Measurements from ENCODE around the gene ZCCHC4. TPM values are rescaled to one million over a fixed set of nuclear protein-coding genes. Genes with fewer than 3 reads are reported as not detected.
"Not testable (repeated sequence)": the region's sequence is repeated elsewhere in the genome, so short reads cannot be mapped to it uniquely, and the experiment has no call there.

The ZCCHC4 gene
- total RNA-seq, 1 experiment from 2014 or later = 6.7 TPM

- Histone ChIP-seq H3K27me3 (no peaks in the 10 kb centered on the region), H3K9me3 (no peaks in the 10 kb centered on the region), H3K4me3 (no peak overlapping the region), H3K36me3 (no peaks in the 10 kb centered on the region)
- no peak for DNase-seq
Observed at GRCh38 chr4:25310066-25310802, 2.3 kb upstream of the ZCCHC4 start.

GRCh38 chr4:25310803-25311166, 1.8 kb upstream of the ZCCHC4 start:
- no peaks in the 10 kb centered on the region for H3K36me3 ChIP-seq
- H3K27me3 ChIP-seq = no peaks in the 10 kb centered on the region
- DNase-seq = no peak
- H3K9me3 ChIP-seq = no peaks in the 10 kb centered on the region
- no peak overlapping the region for H3K4me3 ChIP-seq

GRCh38 chr4:25313201-25313895, 774 bp downstream of the ZCCHC4 start:
- no peaks in the 10 kb centered on the region for H3K27me3 ChIP-seq
- H3K4me3 ChIP-seq = peak overlapping the region; percentile 86
- H3K9me3 ChIP-seq = no peaks in the 10 kb centered on the region
- no peaks in the 10 kb centered on the region for H3K36me3 ChIP-seq
- DNase-seq = no peak

GRCh38 chr4:25320336-25320735, 7.8 kb downstream of the ZCCHC4 start:
- Histone ChIP-seq H3K27me3 (no peaks in the 10 kb centered on the region), H3K9me3 (no peaks in the 10 kb centered on the region), H3K4me3 (no peak overlapping the region), H3K36me3 (no peaks in the 10 kb centered on the region)
- no peak for DNase-seq

GRCh38 chr4:25320773-25321172, 8.2 kb downstream of the ZCCHC4 start:
- no peak overlapping the region for H3K4me3 ChIP-seq
- H3K9me3 ChIP-seq = no peaks in the 10 kb centered on the region
- no peaks in the 10 kb centered on the region for H3K27me3 ChIP-seq
- DNase-seq = no peak
- H3K36me3 ChIP-seq = no peaks in the 10 kb centered on the region

- no peak for DNase-seq
- H3K9me3 ChIP-seq = no peaks in the 10 kb centered on the region
- no peaks in the 10 kb centered on the region for H3K27me3 ChIP-seq
- no peaks in the 10 kb centered on the region for H3K36me3 ChIP-seq
- H3K4me3 ChIP-seq = no peak overlapping the region
Observed at GRCh38 chr4:25321703-25322102, 9.1 kb downstream of the ZCCHC4 start.

GRCh38 chr4:25328463-25328862, 15.9 kb downstream of the ZCCHC4 start:
- H3K36me3 ChIP-seq, DNase-seq, H3K27me3 ChIP-seq, H3K9me3 ChIP-seq, H3K4me3 ChIP-seq: not testable (repeated sequence)

- Histone ChIP-seq H3K27me3 (no peaks in the 10 kb centered on the region), H3K9me3 (no peaks in the 10 kb centered on the region), H3K4me3 (no peak overlapping the region), H3K36me3 (no peaks in the 10 kb centered on the region)
- DNase-seq = no peak
Observed at GRCh38 chr4:25330335-25330734, 17.8 kb downstream of the ZCCHC4 start.

GRCh38 chr4:25330905-25331808, 18.6 kb downstream of the ZCCHC4 start:
- no peak overlapping the region for H3K4me3 ChIP-seq
- no peaks in the 10 kb centered on the region for H3K9me3 ChIP-seq
- H3K36me3 ChIP-seq = no peaks in the 10 kb centered on the region
- DNase-seq = no peak
- no peaks in the 10 kb centered on the region for H3K27me3 ChIP-seq

GRCh38 chr4:25343671-25344070, 31.1 kb downstream of the ZCCHC4 start:
- Histone ChIP-seq H3K36me3 (no peaks in the 10 kb centered on the region), H3K27me3 (no peaks in the 10 kb centered on the region), H3K4me3 (no peak overlapping the region), H3K9me3 (no peaks in the 10 kb centered on the region)
- no peak for DNase-seq

- DNase-seq = no peak
- Histone ChIP-seq H3K9me3 (no peaks in the 10 kb centered on the region), H3K36me3 (no peaks in the 10 kb centered on the region), H3K4me3 (no peak overlapping the region), H3K27me3 (no peaks in the 10 kb centered on the region)
Observed at GRCh38 chr4:25345744-25346143, 33.2 kb downstream of the ZCCHC4 start.

- H3K27me3 ChIP-seq = no peaks in the 10 kb centered on the region
- H3K36me3 ChIP-seq = no peaks in the 10 kb centered on the region
- no peak overlapping the region for H3K4me3 ChIP-seq
- H3K9me3 ChIP-seq = no peaks in the 10 kb centered on the region
- no peak for DNase-seq
Observed at GRCh38 chr4:25346913-25347312, 34.3 kb downstream of the ZCCHC4 start.

- Histone ChIP-seq H3K27me3 (no peaks in the 10 kb centered on the region), H3K9me3 (no peaks in the 10 kb centered on the region), H3K4me3 (no peak overlapping the region), H3K36me3 (no peaks in the 10 kb centered on the region)
- no peak for DNase-seq
Observed at GRCh38 chr4:25347473-25347872, 34.9 kb downstream of the ZCCHC4 start.

- Histone ChIP-seq H3K9me3 (no peaks in the 10 kb centered on the region), H3K27me3 (no peaks in the 10 kb centered on the region), H3K4me3 (no peak overlapping the region), H3K36me3 (no peaks in the 10 kb centered on the region)
- DNase-seq = no peak
Observed at GRCh38 chr4:25347971-25348370, 35.4 kb downstream of the ZCCHC4 start.

GRCh38 chr4:25350561-25350960, 38.0 kb downstream of the ZCCHC4 start:
- Histone ChIP-seq H3K27me3 (no peaks in the 10 kb centered on the region), H3K4me3 (no peak overlapping the region), H3K36me3 (no peaks in the 10 kb centered on the region), H3K9me3 (no peaks in the 10 kb centered on the region)
- DNase-seq = no peak

GRCh38 chr4:25351777-25352416, 39.3 kb downstream of the ZCCHC4 start:
- H3K4me3 ChIP-seq = no peak overlapping the region
- no peaks in the 10 kb centered on the region for H3K27me3 ChIP-seq
- H3K36me3 ChIP-seq = no peaks in the 10 kb centered on the region
- DNase-seq = no peak
- no peaks in the 10 kb centered on the region for H3K9me3 ChIP-seq

- Histone ChIP-seq H3K27me3 (no peaks in the 10 kb centered on the region), H3K4me3 (no peak overlapping the region), H3K9me3 (no peaks in the 10 kb centered on the region), H3K36me3 (no peaks in the 10 kb centered on the region)
- DNase-seq = no peak
Observed at GRCh38 chr4:25356068-25356467, 43.5 kb downstream of the ZCCHC4 start.

All from MG63 (cell line).